Thoracic aorta (tissue), 2 donors: ENCODE measurements around the gene CCDC116. TPM values are rescaled to one million over a fixed set of nuclear protein-coding genes. Genes with fewer than 3 reads are reported as not detected.

Experiments
- ATAC-seq: fragments of 150-250 bp; one replicate; pipeline ENCODE4 v1.8.0; 2017; ENCODE audit warnings: low read depth; ENCODE audit not compliant: insufficient number of reproducible peaks, low FRiP score
- DNase-seq: peaks from one replicate; pipeline ENCODE4 v3.0.0-alpha.2; 2020; ENCODE audit warnings: low spot score
- H3K27ac ChIP-seq, 2 donors: fragments of 200-600 bp; sonication (generic); 1 replicate in 1 of 2; 2 replicates in 1 of 2; pipeline ENCODE4 v1.5.1; 2016; ENCODE audit warnings: mild to moderate bottlenecking in 2 of 2, moderate library complexity in 2 of 2
- H3K27me3 ChIP-seq: fragments of 200-600 bp; sonication (generic); replicated peaks from 2 replicates; pipeline ENCODE4 v1.6.0; 2016; ENCODE audit warnings: mild to moderate bottlenecking; ENCODE audit not compliant: insufficient read depth
- H3K36me3 ChIP-seq: fragments of 200-600 bp; sonication (generic); one replicate; pipeline ENCODE4 v1.5.1; 2016
- H3K4me1 ChIP-seq, 2 donors: fragments of 200-600 bp; sonication (generic); 1 replicate in 1 of 2; 2 replicates in 1 of 2; pipeline versions ENCODE4 v1.5.1 to v1.6.0; 2016; ENCODE audit warnings: low read depth in 2 of 2, mild to moderate bottlenecking in 1 of 2; ENCODE audit not compliant: control insufficient read depth in 1 of 2
- H3K4me3 ChIP-seq: fragments of 200-600 bp; sonication (generic); 2 replicates; pipeline ENCODE4 v1.5.1; 2016; ENCODE audit warnings: mild to moderate bottlenecking
- H3K9me3 ChIP-seq: fragments of 200-600 bp; sonication (generic); 2 replicates; pipeline ENCODE4 v1.5.1; 2016
- CTCF ChIP-seq: fragments of 200-600 bp; sonication (generic); IDR thresholded peaks from one replicate; pipeline ENCODE4 v1.5.1; 2019; ENCODE audit warnings: antibody characterized with exemption
- total RNA-seq, 2 donors: library from RNA; depleted of rRNA; stranded (reverse); fragments of >200 nt; gene quantifications; one replicate each; pipeline versions ENCODE4 v1.1.0 to v1.2.3, GENCODE V29; 2016

Gene CCDC116
- total RNA-seq, 2 donors from 2014 or later: 0.71 TPM; not detected in 1

GRCh38 chr22:21629255-21630149 lies 3.1 kb upstream of the CCDC116 start, which contains the start of gene YDJC:
TSS of gene YDJC (minus strand) at chr22:21630022. CDS start at chr22:21630014, 8 bp downstream.
- ATAC-seq (peak; percentile 79), DNase-seq (peak; percentile 70)
- Histone ChIP-seq H3K4me1 (peaks cover 4 to 20% of the 10 kb centered on the region in 2 donors), H3K9me3 (no peaks in the 10 kb centered on the region), H3K27ac (peak within 1 kb of the TSS; percentile 79 to 82), H3K27me3 (no peaks in the 10 kb centered on the region), H3K36me3 (no peaks in the 10 kb centered on the region), H3K4me3 (peak within 1 kb of the TSS; percentile 99)
- TF ChIP-seq CTCF: peak; percentile 95

- no peaks in the 10 kb centered on the region for H3K36me3 ChIP-seq
- DNase-seq (no peak), ATAC-seq (no peak)
- H3K27ac ChIP-seq: no peak overlapping the region
- H3K27me3 ChIP-seq: no peaks in the 10 kb centered on the region
- H3K9me3 ChIP-seq: no peaks in the 10 kb centered on the region
- H3K4me3 ChIP-seq: no peak overlapping the region
- peaks cover 0 to 11% of the 10 kb centered on the region in 2 donors for H3K4me1 ChIP-seq
- no peak for TF ChIP-seq CTCF
Observed at GRCh38 chr22:21631025-21631424, 1.5 kb upstream of the CCDC116 start.

GRCh38 chr22:21632931-21633330 lies 371 bp downstream of the CCDC116 start:
- no peak for TF ChIP-seq CTCF
- no peak for DNase-seq
- Histone ChIP-seq H3K4me3 (no peak overlapping the region), H3K4me1 (peaks cover 0 to 11% of the 10 kb centered on the region in 2 donors), H3K36me3 (no peaks in the 10 kb centered on the region), H3K27ac (no peak overlapping the region), H3K9me3 (no peaks in the 10 kb centered on the region), H3K27me3 (no peaks in the 10 kb centered on the region)
- ATAC-seq: no peak

GRCh38 chr22:21633481-21633880 lies 921 bp downstream of the CCDC116 start:
- Histone ChIP-seq H3K27ac (no peak overlapping the region), H3K36me3 (no peaks in the 10 kb centered on the region), H3K27me3 (no peaks in the 10 kb centered on the region), H3K4me1 (peaks cover 0 to 11% of the 10 kb centered on the region in 2 donors), H3K9me3 (no peaks in the 10 kb centered on the region), H3K4me3 (no peak overlapping the region)
- ATAC-seq: no peak
- DNase-seq: no peak
- TF ChIP-seq CTCF: no peak

GRCh38 chr22:21634081-21634480 lies 1.5 kb downstream of the CCDC116 start:
- DNase-seq (no peak), ATAC-seq (no peak)
- no peaks in the 10 kb centered on the region for H3K9me3 ChIP-seq
- no peak for TF ChIP-seq CTCF
- H3K4me3 ChIP-seq: no peak overlapping the region
- no peaks in the 10 kb centered on the region for H3K27me3 ChIP-seq
- H3K36me3 ChIP-seq: no peaks in the 10 kb centered on the region
- H3K4me1 ChIP-seq: peaks cover 0 to 8% of the 10 kb centered on the region in 2 donors
- no peak overlapping the region for H3K27ac ChIP-seq
